SIG-M5 treated with dmso at 0.1 percent for 504 hours (cell line): ENCODE measurements around the gene LYZL1.
"Not testable (repeated sequence)": the region's sequence is repeated elsewhere in the genome, so short reads cannot be mapped to it uniquely, and the experiment has no call there.

ENCODE experiments used
- DNase-seq: peaks from one replicate; lab custom pipeline; 2025; ENCODE audit not compliant: unreplicated experiment; lab: John Stamatoyannopoulos, UW

The LYZL1 gene

DNA sequence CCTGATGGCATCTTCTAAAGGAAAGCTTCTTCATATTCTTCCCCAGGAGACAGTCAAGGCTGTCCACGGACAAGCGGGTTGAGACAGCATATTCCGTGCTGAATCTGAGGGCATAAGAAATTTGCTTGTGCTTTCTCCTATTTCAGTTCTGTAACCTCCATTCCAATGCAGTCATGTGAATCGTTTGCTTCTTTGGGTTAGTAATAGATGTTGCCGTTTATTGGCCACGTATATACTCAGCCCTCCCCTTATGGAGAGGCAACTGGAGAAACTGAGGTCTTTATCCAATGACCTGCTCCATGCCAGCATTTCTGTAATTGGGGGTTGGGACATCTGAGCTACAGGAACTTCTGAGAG lies 38.9 kb downstream of the LYZL1 start:
- no peak for DNase-seq

DNA sequence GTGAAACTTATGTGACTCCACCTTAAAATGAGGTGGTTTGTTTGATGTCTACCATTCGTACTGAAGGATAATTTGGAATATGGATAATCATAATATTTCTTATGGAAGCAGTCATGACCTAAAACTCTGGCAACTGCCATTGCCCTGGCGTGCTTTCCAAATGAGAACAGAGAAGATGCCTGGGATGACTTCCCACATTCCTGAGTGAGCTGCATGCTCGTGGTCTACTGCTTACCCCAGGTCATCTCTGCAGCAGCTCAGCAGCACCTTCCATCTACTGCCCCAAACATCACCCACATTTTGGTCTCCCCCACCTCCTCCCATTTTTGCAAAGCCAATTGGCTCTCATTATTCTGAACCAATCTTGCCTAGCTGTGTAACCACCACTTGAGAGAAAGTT lies 40.1 kb downstream of the LYZL1 start:
- DNase-seq, result no peak

DNA sequence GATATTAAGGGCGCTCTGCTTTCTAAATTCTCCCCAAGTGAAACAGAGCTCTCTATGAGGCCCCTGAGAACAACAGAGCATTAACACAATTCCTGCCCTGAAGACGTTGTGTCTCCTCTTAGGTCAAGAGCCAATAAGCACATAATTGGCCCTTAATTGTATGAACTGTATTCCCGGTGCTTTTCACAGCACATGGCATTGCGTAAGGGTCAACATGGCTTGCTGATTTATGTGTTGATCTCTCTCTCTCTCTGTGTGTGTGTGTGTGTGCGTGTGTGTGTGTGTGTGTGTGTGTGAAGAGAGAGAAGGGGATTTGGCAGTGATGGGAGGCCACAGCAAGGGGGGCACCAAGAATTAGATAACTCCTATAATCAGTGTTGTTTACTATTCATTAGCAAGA lies 40.5 kb downstream of the LYZL1 start:
- no peak for DNase-seq

- DNase-seq, result no peak
Measured at GRCh38 chr10:29332061-29332760, 43.3 kb downstream of the LYZL1 start.

DNA sequence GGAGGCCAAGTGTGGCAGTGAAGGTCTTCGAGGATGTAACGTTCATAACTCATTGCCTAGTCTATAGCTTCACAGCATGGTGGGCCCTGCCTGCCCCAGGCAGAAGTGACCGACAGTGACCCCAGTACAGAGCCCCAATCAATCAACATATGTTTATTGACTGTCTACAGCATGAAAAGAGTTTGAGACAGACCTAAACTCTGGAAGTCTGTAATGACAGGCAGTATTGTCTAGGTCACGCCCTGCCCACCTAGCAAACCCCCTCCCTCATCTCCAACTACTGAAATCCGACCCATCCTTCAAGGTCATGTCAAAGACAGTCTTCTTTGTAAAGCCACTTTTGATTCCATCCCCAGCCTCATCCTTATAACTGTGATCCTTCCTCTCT lies 43.9 kb downstream of the LYZL1 start:
- no peak for DNase-seq

- DNase-seq, result not testable (repeated sequence)
Measured at GRCh38 chr10:29337526-29337925, 48.7 kb downstream of the LYZL1 start.

- DNase-seq, result no peak
Measured at GRCh38 chr10:29343607-29344038, 54.8 kb downstream of the LYZL1 start.

DNA sequence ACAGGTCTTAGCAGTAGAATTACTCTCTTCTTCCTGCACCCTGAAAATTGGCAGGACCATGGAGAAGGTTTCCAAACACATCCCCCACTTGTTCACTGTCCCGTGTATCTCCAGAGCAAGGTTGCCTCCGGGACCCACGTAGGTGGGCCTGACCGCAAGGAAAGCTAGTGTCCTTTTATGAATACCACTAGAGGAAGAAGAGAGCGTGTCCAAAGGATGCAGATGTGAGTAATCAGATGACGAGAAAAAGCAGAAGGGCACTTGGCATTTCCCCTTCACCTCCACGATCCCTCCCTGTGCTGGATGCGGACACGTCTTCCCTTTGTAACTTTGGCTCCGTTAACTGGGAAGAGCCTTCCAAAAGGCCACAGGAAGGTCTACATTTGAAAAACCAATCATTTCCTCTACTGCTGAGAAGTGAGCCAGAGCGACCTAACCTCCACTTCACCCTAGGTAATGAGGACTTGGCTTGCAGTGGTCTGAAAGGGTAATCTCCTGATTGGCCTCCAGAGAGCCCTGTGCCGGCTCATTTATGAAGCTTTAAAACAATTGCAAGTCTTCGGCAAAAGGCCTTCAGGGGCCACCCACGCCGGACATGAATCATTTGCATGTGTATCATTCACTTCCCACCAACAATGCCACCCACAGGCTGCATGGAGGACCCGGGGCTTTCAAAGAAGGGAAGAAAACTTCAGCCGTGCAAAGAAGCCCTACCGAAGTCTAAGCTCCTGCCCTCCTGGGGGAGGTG lies 55.4 kb downstream of the LYZL1 start:
- no peak for DNase-seq

DNA sequence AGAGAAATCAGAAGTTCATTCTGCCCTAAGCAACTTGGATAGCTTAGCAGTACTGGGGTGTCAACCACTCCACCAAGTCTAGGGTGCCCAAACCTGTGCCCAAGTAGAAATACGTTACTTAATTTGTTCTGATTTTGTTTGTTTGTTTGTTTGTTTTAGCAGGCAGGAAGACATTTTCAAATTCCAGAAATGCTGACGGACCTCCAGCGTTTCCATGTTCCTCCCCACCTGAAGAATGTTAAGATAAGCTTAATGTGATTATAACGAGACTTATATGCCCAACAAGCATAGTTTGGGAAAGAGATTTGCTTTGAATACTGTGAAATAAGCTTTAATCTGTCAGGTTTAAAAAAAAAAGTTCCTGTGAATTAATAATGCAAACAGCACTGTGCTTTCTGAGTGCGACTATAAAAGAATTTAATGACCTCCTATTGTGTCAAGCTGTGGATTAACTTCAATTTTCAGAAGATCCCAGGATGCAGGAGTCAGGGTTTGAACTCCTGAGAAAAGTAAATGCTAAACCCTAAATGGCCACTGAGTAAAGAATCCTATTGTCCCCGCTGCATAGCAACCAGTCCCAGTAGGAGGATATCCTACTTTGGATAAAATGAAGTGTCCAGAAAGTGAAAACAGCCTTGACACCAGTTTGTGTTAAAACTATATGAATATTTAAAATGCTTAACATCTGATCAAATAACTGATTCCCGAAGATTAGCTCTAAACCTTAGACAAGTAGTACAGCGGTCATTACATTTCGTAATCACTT lies 56.5 kb downstream of the LYZL1 start:
- DNase-seq, result no peak

- DNase-seq, result no peak
Measured at GRCh38 chr10:29345910-29346209, 57.0 kb downstream of the LYZL1 start.

- no peak for DNase-seq
Measured at GRCh38 chr10:29346296-29347001, 57.6 kb downstream of the LYZL1 start.

DNA sequence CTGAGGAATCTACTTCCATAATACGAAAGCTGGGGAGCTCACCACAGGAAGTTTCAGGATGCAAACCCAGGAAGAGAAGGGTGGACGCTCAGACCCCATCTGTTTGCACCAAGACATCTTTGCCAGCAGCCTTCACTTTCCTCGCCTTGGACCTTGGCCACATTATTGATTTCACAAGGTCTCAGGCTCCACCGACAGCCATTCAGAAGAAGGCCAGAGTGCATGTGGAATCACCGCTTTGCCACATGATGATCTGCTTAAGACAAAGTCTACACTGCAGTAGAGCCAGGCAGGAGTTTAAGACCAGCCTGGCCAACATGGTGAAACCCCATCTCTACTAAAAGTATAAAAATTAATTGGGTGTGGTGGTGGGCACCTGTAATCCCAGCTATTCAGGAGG lies 60.0 kb downstream of the LYZL1 start:
- no peak for DNase-seq

DNA sequence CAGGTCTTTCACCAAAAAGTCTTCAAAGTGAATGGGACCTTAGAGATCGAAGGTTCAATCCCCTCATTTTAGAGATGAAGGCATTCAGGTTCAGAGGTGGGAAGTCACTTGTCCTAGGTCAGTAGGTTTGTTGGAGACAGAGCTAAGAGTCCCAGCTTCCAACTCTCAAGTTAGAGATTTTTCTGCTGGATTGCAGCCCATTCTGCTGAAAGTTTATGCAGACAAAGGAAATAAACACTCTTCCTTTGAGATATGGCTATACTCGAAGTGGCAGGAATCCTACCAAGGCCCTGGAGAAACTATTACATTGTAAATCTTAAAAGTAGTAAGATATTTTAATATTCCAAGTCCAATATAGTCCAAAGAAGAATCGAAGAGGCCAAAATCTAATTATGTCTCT lies 64.4 kb downstream of the LYZL1 start:
- DNase-seq, result no peak

DNA sequence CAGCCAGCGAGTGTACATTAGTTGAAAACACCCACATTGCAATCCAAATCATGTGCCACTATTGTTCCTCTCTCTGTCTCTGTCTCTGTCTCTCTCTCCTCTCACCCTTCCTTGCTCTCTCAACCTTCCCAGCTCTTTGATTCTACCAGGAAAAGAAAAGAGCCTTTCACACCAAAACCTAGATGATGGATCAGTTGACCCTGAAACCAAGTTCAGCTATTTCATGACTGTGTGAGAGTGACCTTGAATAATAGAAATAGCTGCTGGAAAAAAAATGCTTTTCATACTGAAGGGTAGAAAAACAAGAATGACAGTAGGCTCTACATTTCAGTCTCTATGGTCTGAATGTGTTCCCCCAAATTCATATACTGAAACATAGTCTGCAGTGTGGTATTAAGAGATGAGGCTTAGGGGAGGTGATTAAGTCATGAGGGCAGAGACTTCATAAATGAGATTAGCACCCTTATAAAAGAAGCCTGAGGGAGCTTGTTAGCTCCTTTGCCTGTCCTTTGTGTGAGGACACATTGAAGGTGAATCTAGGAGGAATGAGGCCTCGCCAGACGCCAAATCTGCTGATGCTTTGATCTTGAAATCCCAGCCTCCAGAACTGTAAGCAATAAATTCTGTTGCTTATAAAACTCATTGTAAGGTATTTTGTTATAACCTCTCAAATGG lies 65.2 kb downstream of the LYZL1 start:
- DNase-seq, result no peak

DNA sequence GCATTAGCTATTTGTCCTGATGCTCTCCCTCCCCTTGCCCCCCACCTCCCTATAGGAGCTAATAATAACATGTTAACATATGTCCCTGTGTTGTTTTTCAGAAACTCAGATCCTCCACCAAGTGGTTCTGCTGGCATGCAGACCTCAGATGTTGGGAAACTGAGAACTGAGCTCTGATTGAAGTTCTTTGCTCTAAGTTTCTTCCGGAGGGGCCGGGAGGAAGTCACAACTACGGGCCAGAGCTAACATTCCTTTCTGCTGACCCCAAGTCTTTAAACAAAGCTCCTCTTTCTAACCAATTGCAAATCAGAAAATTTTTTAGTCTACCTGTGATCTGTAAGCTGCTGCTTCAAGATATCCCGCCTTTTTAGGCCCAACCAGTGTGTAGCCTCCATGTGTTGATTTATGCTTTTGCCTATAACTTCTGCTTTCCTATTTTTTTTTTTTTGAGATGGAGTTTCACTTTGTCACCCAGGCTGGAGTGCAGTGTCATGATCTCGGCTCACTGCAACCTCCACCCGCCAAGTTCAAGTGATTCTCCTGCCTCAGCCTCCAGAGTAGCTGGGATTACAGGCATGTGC lies 66.6 kb downstream of the LYZL1 start:
- no peak for DNase-seq

DNA sequence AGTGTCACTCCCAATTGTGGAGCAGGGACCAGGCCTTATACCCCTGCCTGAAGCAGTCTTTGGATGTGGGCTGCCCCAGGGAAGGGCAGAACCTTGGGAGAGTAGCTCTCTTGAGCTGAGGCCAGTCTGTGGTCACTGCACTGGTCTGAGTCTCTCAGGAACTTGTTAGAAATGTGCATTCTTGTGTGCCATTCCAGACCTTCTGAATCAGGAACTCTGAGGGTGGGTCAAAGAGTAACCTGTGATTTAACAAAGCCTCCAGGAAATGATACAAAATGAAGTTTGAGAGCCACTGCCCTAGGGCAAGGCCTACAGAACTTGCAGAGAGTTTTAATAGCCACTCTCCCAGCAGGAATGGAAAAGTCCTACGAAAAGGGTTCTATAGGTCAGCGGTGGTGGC lies 68.1 kb downstream of the LYZL1 start:
- DNase-seq, result no peak

GRCh38 chr10:29358010-29358616 lies 69.2 kb downstream of the LYZL1 start:
- peak; percentile 12 for DNase-seq

GRCh38 chr10:29360215-29360853 lies 71.5 kb downstream of the LYZL1 start:
- not testable (repeated sequence) for DNase-seq
